T follicular helper cell (primary cell): Measurements from ENCODE around the gene NINJ1.
"Not testable (repeated sequence)": the region's sequence is repeated elsewhere in the genome, so short reads cannot be mapped to it uniquely, and the experiment has no call there.

Source experiments
- DNase-seq: peaks from one replicate; pipeline ENCODE4 v3.0.0-alpha.2; 2020; ENCODE audit warnings: low read depth

Gene NINJ1

DNA sequence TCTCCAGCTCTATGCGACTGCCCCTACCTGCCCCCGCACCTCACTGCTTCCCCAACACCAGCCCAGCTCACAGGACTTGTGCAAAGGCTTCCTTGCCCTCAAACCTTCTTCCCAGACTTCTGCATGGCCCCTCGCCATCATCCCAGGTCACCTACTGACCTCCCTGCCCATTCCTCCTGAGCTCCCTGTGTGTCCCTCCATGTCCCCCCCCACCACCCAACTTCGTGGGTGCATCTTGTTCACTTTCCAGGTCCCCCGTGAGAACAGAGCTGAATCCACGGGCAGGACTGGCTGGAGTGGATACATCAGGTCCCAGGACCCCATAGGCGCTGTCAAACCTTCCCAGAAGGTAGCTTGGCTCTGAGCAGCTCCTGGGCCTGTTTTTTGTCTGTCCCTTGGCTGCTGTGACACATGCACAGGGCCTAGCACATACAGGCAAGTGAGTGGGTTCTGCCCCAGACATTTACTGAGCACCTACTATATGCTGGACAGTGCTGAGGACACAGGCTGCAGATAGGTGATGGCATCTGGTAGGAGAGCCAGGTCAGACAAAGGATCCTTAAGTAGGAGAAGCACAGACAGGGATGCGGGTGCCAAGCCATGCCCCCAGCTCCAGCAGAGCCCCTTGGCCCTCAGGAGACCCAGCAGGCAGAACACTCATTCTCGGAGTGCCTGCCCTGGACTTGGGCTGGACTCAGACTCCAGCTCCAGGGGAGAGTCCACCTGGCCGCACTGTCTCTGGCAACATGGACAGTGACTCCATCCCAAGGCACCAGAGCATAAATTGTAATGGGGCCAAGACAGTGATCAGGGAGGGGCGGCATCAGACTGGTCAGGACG is 15.0 kb downstream of the NINJ1 start:
- DNase-seq, result no peak

GRCh38 chr9:93117924-93118862 is 15.9 kb downstream of the NINJ1 start:
- DNase-seq, result no peak

DNA sequence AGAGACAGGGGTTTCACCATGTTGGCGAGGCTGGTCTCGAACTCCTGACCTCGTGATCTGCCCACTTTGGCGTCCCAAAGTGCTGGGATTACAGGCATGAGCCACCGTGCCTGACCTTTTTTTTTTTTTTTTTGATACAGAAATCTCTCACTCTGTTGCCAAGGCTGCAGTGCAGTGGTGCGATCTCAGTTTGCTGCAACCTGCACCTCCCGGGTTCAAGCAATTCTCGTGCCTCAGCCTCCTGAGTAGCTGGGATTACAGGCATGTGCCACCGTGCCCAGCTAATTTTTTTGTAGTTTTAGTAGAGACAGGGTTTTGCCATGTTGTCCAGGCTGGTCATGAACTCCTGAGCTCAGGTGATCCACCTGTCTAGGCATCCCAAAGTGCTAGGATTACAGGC is 16.5 kb downstream of the NINJ1 start:
- DNase-seq, result not testable (repeated sequence)

DNA sequence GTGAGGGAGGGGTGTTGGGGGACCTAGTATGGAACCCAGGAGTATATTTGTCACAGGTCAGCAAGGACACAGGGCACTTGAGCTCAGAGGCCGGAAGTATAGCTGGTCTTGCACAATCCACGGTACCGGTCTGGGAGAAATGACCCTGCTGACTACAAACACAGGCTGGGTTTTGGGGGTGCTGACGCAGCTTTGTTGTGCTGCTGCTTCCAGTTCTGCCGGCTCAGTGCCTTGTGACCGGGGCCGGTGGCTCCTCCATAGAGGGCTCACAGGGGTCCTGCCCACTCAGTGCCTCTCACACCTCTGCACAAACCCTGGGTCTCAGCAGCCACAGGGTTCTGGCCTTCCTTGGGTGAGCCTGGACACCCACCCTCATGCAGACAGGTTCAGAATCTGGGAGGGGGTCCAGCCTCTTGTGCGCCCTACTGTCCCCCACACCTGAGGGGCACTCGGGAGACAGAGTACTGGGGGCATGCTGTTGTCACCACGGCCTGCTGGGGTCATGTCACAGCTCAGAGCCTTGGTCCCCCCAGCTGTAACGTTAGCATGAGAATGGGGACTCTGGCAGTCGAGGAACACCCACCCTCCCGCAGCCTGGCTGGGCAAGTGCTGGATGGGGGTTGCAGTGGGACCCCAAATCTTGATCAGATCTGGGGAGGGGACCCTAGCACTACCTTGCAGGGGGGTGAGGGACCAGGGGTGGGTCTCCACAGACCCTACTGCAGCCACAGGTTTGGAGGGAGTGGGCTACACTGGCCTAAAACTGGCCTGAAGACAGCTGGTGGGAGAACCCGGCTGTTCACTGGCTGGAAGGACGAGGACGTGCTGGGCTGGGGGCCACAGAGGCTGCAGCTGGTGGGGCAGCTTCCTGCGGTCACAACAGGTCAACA is 17.7 kb downstream of the NINJ1 start:
- DNase-seq, result no peak

DNA sequence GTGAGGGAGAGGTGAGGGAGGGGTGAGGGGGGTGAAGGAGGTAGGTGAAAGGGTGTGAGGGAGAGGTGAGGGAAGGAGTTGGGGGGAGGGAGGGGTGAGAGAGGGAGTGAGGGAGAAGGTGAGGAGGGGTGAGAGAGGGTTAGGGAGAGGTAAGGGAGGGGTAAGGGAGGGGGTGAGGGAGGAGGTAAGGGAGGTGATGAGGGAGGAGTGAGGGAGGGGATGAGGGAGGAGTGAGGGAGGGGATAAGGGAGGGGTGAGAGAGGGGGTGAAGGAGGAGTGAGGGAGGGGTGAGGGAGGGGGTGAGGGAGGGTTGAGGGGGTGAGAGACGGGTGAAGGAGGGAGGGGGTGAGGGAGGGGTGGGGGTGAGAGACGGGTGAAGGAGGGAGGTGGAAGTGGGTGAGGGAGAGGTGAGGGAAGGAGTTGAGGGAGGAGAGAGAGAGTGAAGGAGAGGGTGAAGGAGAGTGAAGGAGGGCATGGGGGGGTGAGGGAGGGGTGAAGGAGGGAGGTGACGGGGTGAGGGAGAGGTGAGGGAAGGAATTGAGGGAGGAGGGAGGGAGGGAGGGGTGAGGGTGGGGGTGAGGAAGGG is 18.5 kb downstream of the NINJ1 start:
- DNase-seq, result no peak

DNA sequence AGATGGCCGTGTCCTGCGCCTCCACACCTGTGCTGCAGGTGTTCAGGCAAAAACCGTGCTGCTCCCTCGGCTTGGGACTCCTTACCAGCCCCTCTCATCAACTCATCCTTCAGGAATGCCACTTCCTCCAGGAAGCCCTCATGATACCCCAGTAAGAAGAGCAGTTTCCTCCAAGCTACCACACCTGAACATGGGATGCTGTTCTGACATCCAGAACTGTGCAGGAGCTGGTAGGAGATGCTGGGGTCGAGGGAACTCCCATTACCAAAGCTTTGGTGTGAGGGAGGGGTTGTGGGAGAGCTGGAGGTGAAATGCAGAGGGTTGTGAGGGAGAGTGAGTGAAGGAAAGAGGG is 19.1 kb downstream of the NINJ1 start:
- DNase-seq, result no peak

- DNase-seq, result no peak
Measured at GRCh38 chr9:93114169-93114983, 19.7 kb downstream of the NINJ1 start.

- no peak for DNase-seq
Measured at GRCh38 chr9:93112864-93113389, 21.1 kb downstream of the NINJ1 start.

DNA sequence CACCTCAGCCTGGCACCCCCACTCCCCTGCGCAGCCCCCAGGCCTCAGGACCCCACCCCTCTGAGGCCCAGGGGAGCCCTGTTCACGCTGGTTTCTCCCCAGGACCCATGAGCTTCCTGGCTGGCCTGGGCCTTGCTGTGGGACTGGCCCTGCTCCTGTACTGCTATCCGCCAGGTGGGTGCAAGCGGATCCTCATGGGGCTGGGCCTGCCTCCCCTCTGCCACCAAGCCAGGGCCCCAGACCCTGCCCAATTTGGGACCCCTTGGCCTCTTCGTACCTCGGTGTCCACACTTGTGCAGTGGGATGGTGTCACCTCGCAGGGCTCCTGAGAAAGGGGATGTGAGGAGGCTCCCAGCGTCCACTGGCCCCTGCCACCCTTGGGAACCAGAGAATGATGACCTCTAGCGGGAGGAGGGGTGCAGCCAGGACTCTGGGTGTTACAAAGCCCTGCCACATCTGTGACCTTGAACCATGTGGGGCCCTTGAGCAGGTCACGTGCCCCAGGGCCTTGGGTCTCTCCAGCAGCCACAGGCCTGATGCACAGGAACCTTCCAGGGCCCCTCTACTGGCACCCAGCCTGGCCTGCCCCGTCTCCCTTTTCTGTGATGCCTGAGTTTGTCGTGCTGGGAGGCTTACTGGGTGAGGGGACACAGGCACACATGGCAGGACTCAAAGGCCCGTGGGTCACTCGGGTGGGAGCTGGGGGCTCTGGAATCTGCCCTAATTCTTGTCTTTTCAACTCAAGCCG is 21.8 kb downstream of the NINJ1 start:
- no peak for DNase-seq

- DNase-seq, result no peak
Measured at GRCh38 chr9:93111371-93112115, 22.5 kb downstream of the NINJ1 start.

- DNase-seq, result no peak
Measured at GRCh38 chr9:93111001-93111370, 23.1 kb downstream of the NINJ1 start.

- no peak for DNase-seq
Measured at GRCh38 chr9:93110311-93110855, 23.7 kb downstream of the NINJ1 start.

GRCh38 chr9:93108291-93109041 is 25.6 kb downstream of the NINJ1 start:
- DNase-seq, result no peak

- no peak for DNase-seq
Measured at GRCh38 chr9:93107825-93108161, 26.3 kb downstream of the NINJ1 start.

- DNase-seq, result no peak
Measured at GRCh38 chr9:93107151-93107824, 26.8 kb downstream of the NINJ1 start.

- no peak for DNase-seq
Measured at GRCh38 chr9:93105620-93106019, 28.4 kb downstream of the NINJ1 start.

- DNase-seq, result not testable (repeated sequence)
Measured at GRCh38 chr9:93101086-93101485, 33.0 kb downstream of the NINJ1 start.

- no peak for DNase-seq
Measured at GRCh38 chr9:93100276-93100636, 33.8 kb downstream of the NINJ1 start.
